ENCODE data around the gene DCTN5.

DNA sequence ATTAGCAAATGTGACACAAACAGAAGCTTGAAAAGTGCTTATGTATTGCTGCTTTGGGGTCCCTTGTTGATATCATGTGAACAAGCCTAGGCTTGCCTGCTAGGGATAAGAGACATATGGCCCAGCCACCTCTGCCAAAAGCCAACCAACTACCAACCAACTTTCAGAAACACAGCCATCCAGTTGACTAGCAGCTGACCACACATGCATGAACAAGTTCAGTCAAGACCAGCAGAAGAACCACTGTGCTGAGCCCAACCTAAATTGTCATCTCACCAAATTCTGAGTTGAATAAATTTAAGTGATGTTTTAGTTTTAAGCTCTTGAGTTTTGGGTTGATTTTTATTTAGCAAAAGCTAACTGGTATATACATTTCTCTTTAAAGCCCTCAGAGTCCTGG lies 68.3 kb downstream of the DCTN5 start:
- TF ChIP-seq, protein P1, sequence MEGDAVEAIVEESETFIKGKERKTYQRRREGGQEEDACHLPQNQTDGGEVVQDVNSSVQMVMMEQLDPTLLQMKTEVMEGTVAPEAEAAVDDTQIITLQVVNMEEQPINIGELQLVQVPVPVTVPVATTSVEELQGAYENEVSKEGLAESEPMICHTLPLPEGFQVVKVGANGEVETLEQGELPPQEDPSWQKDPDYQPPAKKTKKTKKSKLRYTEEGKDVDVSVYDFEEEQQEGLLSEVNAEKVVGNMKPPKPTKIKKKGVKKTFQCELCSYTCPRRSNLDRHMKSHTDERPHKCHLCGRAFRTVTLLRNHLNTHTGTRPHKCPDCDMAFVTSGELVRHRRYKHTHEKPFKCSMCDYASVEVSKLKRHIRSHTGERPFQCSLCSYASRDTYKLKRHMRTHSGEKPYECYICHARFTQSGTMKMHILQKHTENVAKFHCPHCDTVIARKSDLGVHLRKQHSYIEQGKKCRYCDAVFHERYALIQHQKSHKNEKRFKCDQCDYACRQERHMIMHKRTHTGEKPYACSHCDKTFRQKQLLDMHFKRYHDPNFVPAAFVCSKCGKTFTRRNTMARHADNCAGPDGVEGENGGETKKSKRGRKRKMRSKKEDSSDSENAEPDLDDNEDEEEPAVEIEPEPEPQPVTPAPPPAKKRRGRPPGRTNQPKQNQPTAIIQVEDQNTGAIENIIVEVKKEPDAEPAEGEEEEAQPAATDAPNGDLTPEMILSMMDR (conservative IDR thresholded peaks at IDR 0.05): no peak
- no peak for TF ChIP-seq ZFX (IDR thresholded peaks at IDR 0.05)
